Sigmoid colon (tissue), 4 donors: ENCODE data around the gene GEMIN7.

Source experiments
- CTCF ChIP-seq, 4 experiments: fragments of 450-650 bp in 3 of 4; fragments of 200-600 bp in 1 of 4; IDR thresholded peaks; one replicate each; pipeline ENCODE4 v1.5.1; 2016 to 2019; ENCODE audit warnings: antibody characterized with exemption in 4 of 4, mild to moderate bottlenecking in 3 of 4, moderate library complexity in 2 of 4
- EP300 ChIP-seq, 4 donors: sonication (generic); formaldehyde crosslinking; IDR thresholded peaks; one replicate each; pipeline ENCODE4 v1.6.1; 2017; ENCODE audit warnings: antibody characterized with exemption in 4 of 4
- POLR2A ChIP-seq, 2 donors: fragments of 450-650 bp; IDR thresholded peaks; one replicate each; pipeline ENCODE4 v1.6.1; 2016; ENCODE audit warnings: antibody characterized with exemption in 2 of 2, mild to moderate bottlenecking in 2 of 2, moderate library complexity in 2 of 2
- POLR2AphosphoS5 ChIP-seq, 4 donors: sonication (generic); formaldehyde crosslinking; IDR thresholded peaks; one replicate each; pipeline ENCODE4 v1.6.1; 2017; ENCODE audit warnings: antibody characterized with exemption in 4 of 4

GRCh38 chr19:45138303-45138751, 59.3 kb downstream of the GEMIN7 start:
- no peak for TF ChIP-seq CTCF (IDR thresholded peaks at IDR 0.05)
- no peak for TF ChIP-seq POLR2A (IDR thresholded peaks at IDR 0.05)
- TF ChIP-seq EP300 (IDR thresholded peaks at IDR 0.05): no peak
- no peak for TF ChIP-seq POLR2AphosphoS5 (IDR thresholded peaks at IDR 0.05)
